Esophagus squamous epithelium (tissue), 4 donors: ENCODE data around the gene NEO1.

Experiments
- CTCF ChIP-seq, 6 experiments: fragments of 450-650 bp in 4 of 6; fragments of 200-600 bp in 2 of 6; sonication (generic) in 2 of 6; IDR thresholded peaks; one replicate each; pipeline ENCODE4 v1.5.1; 2016 to 2019; ENCODE audit warnings: antibody characterized with exemption in 6 of 6, mild to moderate bottlenecking in 4 of 6, moderate library complexity in 4 of 6
- POLR2A ChIP-seq, 4 donors: fragments of 450-650 bp; IDR thresholded peaks; one replicate each; pipeline ENCODE4 v1.6.1; 2017; ENCODE audit warnings: antibody characterized with exemption in 4 of 4, mild to moderate bottlenecking in 4 of 4, moderate library complexity in 3 of 4

GRCh38 chr15:73105064-73105463 is 52.8 kb downstream of the NEO1 start:
- TF ChIP-seq CTCF (IDR thresholded peaks at IDR 0.05): no peak
- TF ChIP-seq POLR2A (IDR thresholded peaks at IDR 0.05): no peak
